ENCODE measurements around the gene THAP2.
"Not testable (repeated sequence)": the region's sequence is repeated elsewhere in the genome, so short reads cannot be mapped to it uniquely, and the experiment has no call there.

THAP2 gene

DNA sequence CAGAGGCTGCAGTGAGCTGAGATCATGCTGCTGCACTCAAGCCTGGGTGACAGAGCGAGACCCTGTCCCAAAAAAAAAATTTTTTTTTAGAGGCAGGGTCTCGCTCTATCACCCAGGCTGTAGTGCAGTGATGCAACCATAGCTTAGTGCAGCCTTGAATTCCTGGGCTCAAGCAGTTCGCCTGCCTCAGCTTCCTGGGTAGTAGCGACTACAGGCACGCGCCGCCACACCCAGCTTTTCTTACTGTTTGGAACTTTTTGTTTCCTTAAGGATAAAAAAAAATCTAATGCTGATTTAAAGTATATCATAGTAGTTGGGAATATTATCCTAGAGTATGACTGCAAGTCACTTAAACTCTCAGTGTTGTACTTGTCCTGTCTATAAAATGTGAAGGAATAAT, 29.0 kb downstream of the THAP2 start:
- DNase-seq: no peak
- in situ Hi-C loops (cut with HindIII; ENCODE audit: low pct_ligation_motif_present, low pct_unique_long_range_greater_than_20kb, low sequenced_read_pairs): no loop called here

DNA sequence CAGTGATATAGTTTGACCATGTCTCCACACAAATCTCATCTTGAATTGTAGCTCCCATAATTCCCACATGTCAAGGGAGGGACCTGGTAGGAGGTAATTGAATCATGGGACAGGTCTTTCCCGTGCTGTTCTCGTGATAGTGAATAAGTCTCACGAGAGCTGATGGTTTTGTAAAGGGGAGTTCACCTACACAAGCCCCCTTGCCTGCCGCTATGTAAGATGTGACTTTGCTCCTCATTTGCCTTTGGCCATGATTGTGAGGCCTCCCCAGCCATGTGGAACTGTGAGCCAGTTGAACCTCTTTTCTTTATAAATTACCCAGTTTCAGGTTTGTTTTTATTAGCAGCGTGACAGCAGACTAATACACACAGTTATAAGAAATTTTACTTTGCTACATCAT, 29.6 kb downstream of the THAP2 start:
- in situ Hi-C loops (cut with HindIII; ENCODE audit: low pct_ligation_motif_present, low pct_unique_long_range_greater_than_20kb, low sequenced_read_pairs); DNase-seq: not testable (repeated sequence)

- in situ Hi-C loops (cut with HindIII; ENCODE audit: low pct_ligation_motif_present, low pct_unique_long_range_greater_than_20kb, low sequenced_read_pairs): no loop called here
- DNase-seq: no peak
Observed at GRCh38 chr12:71694099-71694820, 30.2 kb downstream of the THAP2 start.

DNA sequence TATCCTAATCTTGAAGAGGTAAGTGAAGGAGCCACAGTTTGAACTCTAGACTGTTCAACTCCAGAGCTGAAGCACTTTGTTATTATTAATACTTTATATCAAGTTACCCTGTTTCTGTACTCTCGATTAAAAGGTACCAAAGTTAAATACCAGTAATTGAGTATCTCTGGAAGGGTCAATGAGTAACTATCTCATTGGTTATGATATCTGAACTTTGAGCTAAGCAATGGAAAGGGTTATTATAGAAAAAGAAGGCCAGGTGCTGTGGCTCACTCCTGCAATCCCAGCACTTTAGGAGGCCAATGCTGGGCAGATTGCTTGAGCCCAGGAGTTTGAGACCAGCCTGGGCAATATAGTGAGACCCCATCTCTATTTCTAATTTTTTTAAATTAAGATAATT, 31.7 kb downstream of the THAP2 start:
- DNase-seq: no peak
- in situ Hi-C loops (cut with HindIII; ENCODE audit: low pct_ligation_motif_present, low pct_unique_long_range_greater_than_20kb, low sequenced_read_pairs): no loop called here

DNA sequence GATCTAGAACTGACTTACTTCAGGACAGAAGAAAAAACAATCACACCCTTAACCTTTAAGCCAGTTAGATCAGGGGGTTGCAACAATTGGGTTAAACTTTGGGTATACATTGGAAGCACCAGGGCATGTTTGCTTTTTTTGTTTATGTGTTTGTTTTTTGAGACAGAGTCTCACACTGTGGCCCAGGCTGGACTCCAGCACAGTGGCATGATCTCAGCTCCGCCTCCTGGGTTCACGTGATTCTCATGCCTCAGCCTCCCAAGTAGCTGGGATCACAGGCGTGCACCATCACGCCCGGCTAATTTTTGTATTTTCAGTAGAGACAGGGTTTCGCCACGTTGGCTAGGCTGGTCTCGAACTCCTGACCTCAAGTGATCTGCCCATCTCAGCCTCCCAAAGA, 38.1 kb downstream of the THAP2 start:
- DNase-seq; in situ Hi-C loops (cut with HindIII; ENCODE audit: low pct_ligation_motif_present, low pct_unique_long_range_greater_than_20kb, low sequenced_read_pairs): not testable (repeated sequence)

DNA sequence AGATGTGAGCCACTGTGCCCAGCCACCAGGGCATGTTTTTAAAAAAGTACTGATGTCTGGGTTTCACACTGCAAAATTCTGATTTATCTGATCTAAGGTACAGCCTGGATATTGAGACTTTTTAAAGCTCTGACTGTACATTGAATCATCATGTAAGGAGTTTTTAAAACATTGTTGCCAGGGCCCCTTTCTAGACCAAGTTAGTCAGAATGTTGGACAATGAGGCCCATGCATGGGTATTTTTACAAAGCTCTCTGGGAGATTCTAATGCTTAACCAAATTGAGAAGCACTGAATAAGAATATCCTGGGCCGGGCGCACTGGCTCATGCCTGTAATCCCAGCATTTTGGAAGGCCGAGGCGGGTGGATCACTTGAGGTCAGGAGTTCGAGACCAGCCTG, 38.5 kb downstream of the THAP2 start:
- no peak for DNase-seq
- in situ Hi-C loops (cut with HindIII; ENCODE audit: low pct_ligation_motif_present, low pct_unique_long_range_greater_than_20kb, low sequenced_read_pairs): no loop called here

GRCh38 chr12:71703206-71703605, 39.1 kb downstream of the THAP2 start:
- in situ Hi-C loops (cut with HindIII; ENCODE audit: low pct_ligation_motif_present, low pct_unique_long_range_greater_than_20kb, low sequenced_read_pairs): no loop called here
- no peak for DNase-seq

DNA sequence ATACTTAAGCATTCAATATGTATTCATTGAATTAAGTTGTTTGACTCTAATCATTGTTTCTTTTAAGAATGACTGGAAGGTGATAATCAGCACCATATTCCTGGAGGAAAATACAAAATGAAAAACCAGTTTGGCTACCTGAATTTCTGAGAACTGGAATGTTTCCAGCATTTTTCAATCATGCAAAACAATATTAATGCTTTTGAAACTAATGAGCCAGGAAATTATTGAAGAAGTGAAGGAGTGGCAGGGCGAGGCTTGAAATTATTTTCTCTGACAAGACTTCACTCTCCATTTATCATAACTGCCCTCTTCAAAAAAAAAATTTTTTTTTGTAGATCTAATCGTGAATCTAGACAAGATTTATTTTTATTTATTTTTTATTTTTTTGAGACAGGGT, 40.8 kb downstream of the THAP2 start:
- in situ Hi-C loops (cut with HindIII; ENCODE audit: low pct_ligation_motif_present, low pct_unique_long_range_greater_than_20kb, low sequenced_read_pairs): no loop called here
- no peak for DNase-seq

- DNase-seq: no peak
- in situ Hi-C loops (cut with HindIII; ENCODE audit: low pct_ligation_motif_present, low pct_unique_long_range_greater_than_20kb, low sequenced_read_pairs): no loop called here
Observed at GRCh38 chr12:71708658-71709057, 44.6 kb downstream of the THAP2 start.

GRCh38 chr12:71710276-71711125, 46.4 kb downstream of the THAP2 start:
- peak; percentile 94 for DNase-seq
- in situ Hi-C loops (cut with HindIII; ENCODE audit: low pct_ligation_motif_present, low pct_unique_long_range_greater_than_20kb, low sequenced_read_pairs): no loop called here

DNA sequence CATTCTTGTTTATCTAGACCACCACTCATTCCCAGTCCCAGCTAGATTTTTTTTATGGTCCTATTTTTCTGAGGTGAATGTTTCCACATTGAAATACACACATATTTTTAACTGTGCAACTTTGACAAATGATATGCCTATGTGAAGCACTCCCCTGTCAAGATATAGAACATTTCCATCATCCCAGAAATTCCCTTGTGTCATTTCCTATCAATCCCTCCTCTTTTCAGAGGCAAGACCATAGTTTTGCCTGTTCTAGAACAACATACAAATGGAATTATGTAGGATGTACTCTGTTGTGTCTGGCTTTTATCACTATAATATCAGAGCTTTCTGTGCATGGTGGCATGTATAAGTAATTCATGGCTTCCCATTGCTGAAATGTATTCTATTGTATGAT, 54.5 kb downstream of the THAP2 start:
- DNase-seq: no peak
- in situ Hi-C loops (cut with HindIII; ENCODE audit: low pct_ligation_motif_present, low pct_unique_long_range_greater_than_20kb, low sequenced_read_pairs): no loop called here

- in situ Hi-C loops (cut with HindIII; ENCODE audit: low pct_ligation_motif_present, low pct_unique_long_range_greater_than_20kb, low sequenced_read_pairs): no loop called here
- DNase-seq: no peak
Observed at GRCh38 chr12:71719647-71720370, 55.7 kb downstream of the THAP2 start.

GRCh38 chr12:71721783-71722505, 57.8 kb downstream of the THAP2 start:
- DNase-seq: no peak
- in situ Hi-C loops (cut with HindIII; ENCODE audit: low pct_ligation_motif_present, low pct_unique_long_range_greater_than_20kb, low sequenced_read_pairs): no loop called here

GRCh38 chr12:71725011-71725410, 60.9 kb downstream of the THAP2 start:
- in situ Hi-C loops (cut with HindIII; ENCODE audit: low pct_ligation_motif_present, low pct_unique_long_range_greater_than_20kb, low sequenced_read_pairs): no loop called here
- DNase-seq: no peak

DNA sequence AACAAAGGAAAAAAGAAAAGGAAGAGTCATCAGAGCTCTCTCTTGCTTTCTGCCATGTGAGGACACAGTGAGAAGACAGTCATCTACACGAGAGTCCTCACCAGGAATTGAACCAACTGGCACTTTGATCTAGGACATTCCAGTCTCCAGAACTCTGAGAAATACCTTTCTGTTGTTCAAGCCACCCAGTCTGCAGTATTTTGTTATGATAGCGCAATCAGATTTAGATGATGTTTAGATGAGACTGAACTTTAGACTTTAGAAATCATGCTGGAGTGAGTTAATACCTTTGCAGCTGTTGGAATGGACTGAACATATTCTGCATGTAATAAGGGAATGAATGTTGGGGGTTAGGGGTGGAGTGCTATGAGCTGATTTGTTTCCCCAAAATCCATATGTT, 62.4 kb downstream of the THAP2 start:
- no peak for DNase-seq
- in situ Hi-C loops (cut with HindIII; ENCODE audit: low pct_ligation_motif_present, low pct_unique_long_range_greater_than_20kb, low sequenced_read_pairs): no loop called here

DNA sequence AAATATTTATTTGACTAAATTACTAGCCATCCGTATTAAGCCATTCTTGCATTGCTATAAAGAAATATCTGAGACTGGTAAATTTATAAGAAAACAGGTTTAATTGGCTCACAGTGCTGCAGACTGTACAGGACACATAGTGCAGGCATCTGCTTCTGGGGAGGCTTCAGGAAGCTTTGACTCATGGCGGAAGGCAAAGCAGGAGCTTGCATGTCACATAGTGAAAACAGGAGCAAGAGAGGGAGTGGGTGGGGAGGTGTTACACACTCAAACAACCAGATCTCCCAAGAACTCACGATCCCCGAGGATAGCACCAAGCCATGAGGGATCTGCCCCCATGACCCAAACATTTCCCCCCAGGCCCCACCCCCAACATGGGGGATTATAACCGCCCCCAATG, 63.9 kb downstream of the THAP2 start:
- in situ Hi-C loops (cut with HindIII; ENCODE audit: low pct_ligation_motif_present, low pct_unique_long_range_greater_than_20kb, low sequenced_read_pairs): no loop called here
- no peak for DNase-seq
